CD14-positive monocyte (primary cell): ENCODE results near the gene ICE1. TPM values are rescaled to one million over a fixed set of nuclear protein-coding genes. Genes with fewer than 3 reads are reported as not detected.
"Not testable (repeated sequence)": the region's sequence is repeated elsewhere in the genome, so short reads cannot be mapped to it uniquely, and the experiment has no call there.

Experiments used
- DNase-seq, 3 donors: peaks; one replicate each; pipeline ENCODE4 v3.0.0-alpha.2; 2011 to 2022
- H2AFZ ChIP-seq: 2 replicates; pipeline ENCODE4 v1.6.0; 2012; ENCODE audit warnings: mild to moderate bottlenecking, low read depth, low read length, inconsistent platforms; ENCODE audit not compliant: insufficient read depth, poor library complexity, severe bottlenecking
- H3K27ac ChIP-seq, 2 donors: 1 replicate in 1 of 2; 2 replicates in 1 of 2; pipeline ENCODE4 v1.5.1; 2012 to 2013; ENCODE audit warnings: low read length in 2 of 2, control low read depth in 1 of 2, inconsistent platforms in 1 of 2, low read depth in 1 of 2, mild to moderate bottlenecking in 1 of 2
- H3K27me3 ChIP-seq, 2 donors: one replicate each; pipeline versions ENCODE4 v1.6.0 to v1.6.1; 2011 to 2013; ENCODE audit warnings: low read length in 2 of 2; ENCODE audit not compliant: control insufficient read depth in 2 of 2, insufficient read depth in 2 of 2
- H3K36me3 ChIP-seq, 2 donors: replicated peaks in 1 of 2; 1 replicate in 1 of 2; 2 replicates in 1 of 2; pipeline versions ENCODE4 v1.5.1 to v1.6.1; 2012 to 2013; ENCODE audit warnings: low read length in 2 of 2, control low read depth in 1 of 2, inconsistent platforms in 1 of 2, mild to moderate bottlenecking in 1 of 2; ENCODE audit not compliant: insufficient read depth in 2 of 2, control insufficient read depth in 1 of 2
- H3K4me1 ChIP-seq, 2 donors: 1 replicate in 1 of 2; 2 replicates in 1 of 2; pipeline versions ENCODE4 v1.5.1 to v1.6.1; 2012 to 2013; ENCODE audit warnings: low read length in 2 of 2, control low read depth in 1 of 2, inconsistent platforms in 1 of 2, mild to moderate bottlenecking in 1 of 2, moderate library complexity in 1 of 2; ENCODE audit not compliant: insufficient read depth in 2 of 2, control insufficient read depth in 1 of 2
- H3K4me2 ChIP-seq: replicated peaks from 2 replicates; pipeline ENCODE3; 2012; ENCODE audit warnings: low read length, moderate library complexity, mild to moderate bottlenecking; ENCODE audit not compliant: poor library complexity, severe bottlenecking; ENCODE audit errors: extremely low read depth
- H3K4me3 ChIP-seq, 3 experiments: fragments of 200-600 bp in 1 of 3; sonication (generic) in 1 of 3; replicated peaks in 1 of 3; 1 replicate in 2 of 3; 2 replicates in 1 of 3; pipeline ENCODE4 v1.5.1; 2011 to 2013; ENCODE audit warnings: low read length in 3 of 3, mild to moderate bottlenecking in 3 of 3, control low read depth in 2 of 3, low read depth in 2 of 3, inconsistent platforms in 1 of 3, moderate library complexity in 1 of 3
- H3K79me2 ChIP-seq: 2 replicates; pipeline ENCODE4 v1.6.0; 2012; ENCODE audit warnings: mild to moderate bottlenecking, control low read depth, inconsistent platforms, low read length, moderate library complexity; ENCODE audit not compliant: insufficient read depth
- H3K9ac ChIP-seq: 2 replicates; pipeline ENCODE4 v1.6.0; 2017; ENCODE audit warnings: low read length, mild to moderate bottlenecking; ENCODE audit not compliant: insufficient read depth, poor library complexity, severe bottlenecking
- H3K9me3 ChIP-seq, 2 donors: replicated peaks in 1 of 2; 1 replicate in 1 of 2; 2 replicates in 1 of 2; pipeline versions ENCODE4 v1.5.1 to v1.6.1; 2012 to 2013; ENCODE audit warnings: low read length in 2 of 2, control low read depth in 1 of 2; ENCODE audit not compliant: control insufficient read depth in 1 of 2, insufficient read depth in 1 of 2
- H4K20me1 ChIP-seq: 2 replicates; pipeline ENCODE4 v1.6.0; 2012; ENCODE audit warnings: mild to moderate bottlenecking, low read length, control low read depth, moderate library complexity; ENCODE audit not compliant: insufficient read depth
- H3K27ac Mint-ChIP-seq, 7 donors: one replicate each; pipeline ENCODE4 v1.8.0; 2020; ENCODE audit warnings: mild to moderate bottlenecking in 7 of 7, mixed read lengths in 7 of 7, moderate library complexity in 6 of 7, inconsistent platforms in 2 of 7
- H3K27me3 Mint-ChIP-seq, 3 donors: one replicate each; pipeline ENCODE4 v1.8.0; 2021 to 2022; ENCODE audit warnings: low read depth in 3 of 3, mild to moderate bottlenecking in 3 of 3, mixed read lengths in 3 of 3, moderate library complexity in 3 of 3, inconsistent platforms in 1 of 3
- H3K36me3 Mint-ChIP-seq, 2 donors: one replicate each; pipeline ENCODE4 v1.8.0; 2020; ENCODE audit warnings: mixed read lengths in 2 of 2, inconsistent platforms in 1 of 2, mild to moderate bottlenecking in 1 of 2
- H3K4me1 Mint-ChIP-seq: one replicate; pipeline ENCODE4 v1.8.0; 2020; ENCODE audit warnings: mild to moderate bottlenecking, mixed read lengths
- H3K4me3 Mint-ChIP-seq, 2 donors: one replicate each; pipeline ENCODE4 v1.8.0; 2020; ENCODE audit warnings: mild to moderate bottlenecking in 2 of 2, mixed read lengths in 2 of 2, moderate library complexity in 1 of 2
- H3K9me3 Mint-ChIP-seq, 7 donors: one replicate each; pipeline ENCODE4 v1.8.0; 2020 to 2022; ENCODE audit warnings: mixed read lengths in 7 of 7, mild to moderate bottlenecking in 6 of 7, moderate library complexity in 6 of 7, inconsistent platforms in 2 of 7
- WGBS: methylation state at CpG from one replicate; pipeline ENCODE4 v1.1.5; 2013; ENCODE audit warnings: missing lambda C conversion rate; ENCODE audit not compliant: insufficient coverage; 5-methylcytosine and 5-hydroxymethylcytosine counted together
- intact Hi-C, 2 donors: fragments of 100-400 bp; cut with micrococcal nuclease; formaldehyde crosslinking; loops; one replicate each; pipeline versions ENCODE4 v1.15.0 to v1.15.1; 2023
- polyA plus RNA-seq, 3 donors: library from polyadenylated mRNA; depleted of rRNA in 1 of 3; unstranded in 2 of 3; stranded (reverse) in 1 of 3; fragments of 300-500 nt in 2 of 3; fragments of >200 nt in 1 of 3; fragmentation: Illumina TruSeq in 2 of 3; gene quantifications; 1 replicate in 2 of 3; 2 replicates in 1 of 3; pipeline ENCODE4 v1.2.3, GENCODE V29; 2012 to 2021
- TF ChIP-seq, protein P1 (sequence below): fragments of 200-600 bp; IDR thresholded peaks from one replicate; pipeline ENCODE4 v1.8.0; 2022; ENCODE audit warnings: antibody characterized with exemption, mild to moderate bottlenecking

ICE1 gene
- polyA plus RNA-seq, 3 donors = 2.4 to 8.2 (median 6.4) TPM

- peaks cover 39 to 51% of the 10 kb centered on the region in 2 donors for H3K36me3 ChIP-seq
- H3K27me3 ChIP-seq = no peaks in the 10 kb centered on the region
- WGBS = no CpG with 5 or more reads among the region's 2 CpGs
These were observed 53.5 kb downstream of the ICE1 start for GRCh38 chr5:5475975-5476374.

GRCh38 chr5:5479578-5479977 is 57.1 kb downstream of the ICE1 start:
- H3K27ac ChIP-seq, H2AFZ ChIP-seq, H3K9me3 ChIP-seq, H4K20me1 ChIP-seq, H3K27ac Mint-ChIP-seq, H3K4me3 ChIP-seq, H3K4me3 Mint-ChIP-seq, H3K79me2 ChIP-seq, H3K27me3 ChIP-seq, H3K27me3 Mint-ChIP-seq, DNase-seq, H3K4me2 ChIP-seq, H3K9me3 Mint-ChIP-seq, H3K9ac ChIP-seq, intact Hi-C loops: not testable (repeated sequence)
- Mint-ChIP-seq H3K36me3 (peaks cover 42 to 47% of the 10 kb centered on the region in 2 donors), H3K4me1 (peaks cover 12% of the 10 kb centered on the region)
- WGBS = no CpG with 5 or more reads among the region's 1 CpG
- Histone ChIP-seq H3K36me3 (peaks cover 24 to 51% of the 10 kb centered on the region in 2 donors), H3K4me1 (peaks cover 8 to 11% of the 10 kb centered on the region in 2 donors)

More at GRCh38 chr5:5475975-5476374, 53.5 kb downstream of the ICE1 start:
- TF ChIP-seq, protein P1, sequence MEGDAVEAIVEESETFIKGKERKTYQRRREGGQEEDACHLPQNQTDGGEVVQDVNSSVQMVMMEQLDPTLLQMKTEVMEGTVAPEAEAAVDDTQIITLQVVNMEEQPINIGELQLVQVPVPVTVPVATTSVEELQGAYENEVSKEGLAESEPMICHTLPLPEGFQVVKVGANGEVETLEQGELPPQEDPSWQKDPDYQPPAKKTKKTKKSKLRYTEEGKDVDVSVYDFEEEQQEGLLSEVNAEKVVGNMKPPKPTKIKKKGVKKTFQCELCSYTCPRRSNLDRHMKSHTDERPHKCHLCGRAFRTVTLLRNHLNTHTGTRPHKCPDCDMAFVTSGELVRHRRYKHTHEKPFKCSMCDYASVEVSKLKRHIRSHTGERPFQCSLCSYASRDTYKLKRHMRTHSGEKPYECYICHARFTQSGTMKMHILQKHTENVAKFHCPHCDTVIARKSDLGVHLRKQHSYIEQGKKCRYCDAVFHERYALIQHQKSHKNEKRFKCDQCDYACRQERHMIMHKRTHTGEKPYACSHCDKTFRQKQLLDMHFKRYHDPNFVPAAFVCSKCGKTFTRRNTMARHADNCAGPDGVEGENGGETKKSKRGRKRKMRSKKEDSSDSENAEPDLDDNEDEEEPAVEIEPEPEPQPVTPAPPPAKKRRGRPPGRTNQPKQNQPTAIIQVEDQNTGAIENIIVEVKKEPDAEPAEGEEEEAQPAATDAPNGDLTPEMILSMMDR = no peak
- no peaks in the 10 kb centered on the region for H3K9me3 ChIP-seq
- H3K27me3 Mint-ChIP-seq = no peaks in the 10 kb centered on the region
- no peak overlapping the region for H3K27ac ChIP-seq
- H3K4me2 ChIP-seq = no peak overlapping the region
- no peak overlapping the region for H2AFZ ChIP-seq
- DNase-seq = no peak
- no peak overlapping the region for H3K9ac ChIP-seq
- peaks cover 47 to 48% of the 10 kb centered on the region in 2 donors for H3K36me3 Mint-ChIP-seq
- intact Hi-C loops = no loop called here
- no peak overlapping the region for H3K4me3 Mint-ChIP-seq
- H3K4me1 Mint-ChIP-seq = peaks cover 7% of the 10 kb centered on the region
- no peak overlapping the region for H3K4me3 ChIP-seq
- no peaks in the 10 kb centered on the region for H3K79me2 ChIP-seq
- peaks cover 6% of the 10 kb centered on the region in 2 donors for H3K4me1 ChIP-seq
- no peak overlapping the region for H3K27ac Mint-ChIP-seq
- no peaks in the 10 kb centered on the region for H4K20me1 ChIP-seq
- H3K9me3 Mint-ChIP-seq = peaks cover 0 to 5% (median 2%) of the 10 kb centered on the region in 7 donors
